IMR-90 (cell line): ENCODE data around the gene PPM1G. TPM values are rescaled to one million over a fixed set of nuclear protein-coding genes. Genes with fewer than 3 reads are reported as not detected.
A peak's percentile ranks its signal among the peaks of the same experiment; 100 is the strongest.

Experiments used
- ATAC-seq: fragments of 200-7000 bp; cut with Tn5 transposase; 2 replicates; pipeline ENCODE4 v1.9.1; 2020; ENCODE audit warnings: low read depth, mild to moderate bottlenecking, moderate library complexity
- BruUV-seq: library from RNA; stranded (reverse); fragments of 400-500 nt; replicated peaks from 2 replicates; lab custom pipeline; 2021; lab: Mats Ljungman, UMichigan
- CTCF ChIA-PET: fragments of 300-600 bp; formaldehyde crosslinking; extraction: SDS; loops from one replicate; lab custom pipeline; 2021; ENCODE audit warnings: antibody characterized with exemption; lab: Yijun Ruan, JAX
- POLR2A ChIA-PET: fragments of 300-600 bp; sonication (Branson Sonifier 250); formaldehyde crosslinking; loops from one replicate; lab custom pipeline; 2022; ENCODE audit warnings: antibody characterized with exemption; ENCODE audit not compliant: unreplicated experiment; lab: Charles Lee
- DNase-seq: peaks from one replicate; pipeline ENCODE4 v3.0.0; 2013
- H2AFZ ChIP-seq: replicated peaks from 2 replicates; pipeline ENCODE3; 2013; ENCODE audit warnings: low read length, mild to moderate bottlenecking; ENCODE audit not compliant: poor library complexity
- H2AK5ac ChIP-seq: 2 replicates; pipeline ENCODE4 v1.6.1; 2013; ENCODE audit warnings: low read depth, low read length, inconsistent platforms
- H2AK9ac ChIP-seq: replicated peaks from 2 replicates; pipeline ENCODE3; 2013; ENCODE audit warnings: mild to moderate bottlenecking, low read depth, low read length, moderate library complexity; ENCODE audit not compliant: poor library complexity
- H2BK120ac ChIP-seq: 2 replicates; pipeline ENCODE4 v1.6.1; 2013; ENCODE audit warnings: low read depth, low read length, inconsistent platforms
- H2BK15ac ChIP-seq: 3 replicates; pipeline ENCODE4 v1.6.1; 2013; ENCODE audit warnings: low read depth, low read length, inconsistent platforms
- H2BK20ac ChIP-seq: 2 replicates; pipeline ENCODE4 v1.6.1; 2013; ENCODE audit warnings: low read depth, mild to moderate bottlenecking, inconsistent platforms, low read length, moderate library complexity
- H2BK5ac ChIP-seq: 2 replicates; pipeline ENCODE4 v1.6.1; 2013; ENCODE audit warnings: mild to moderate bottlenecking, low read depth, low read length, inconsistent platforms; ENCODE audit not compliant: poor library complexity, severe bottlenecking
- H3K14ac ChIP-seq: replicated peaks from 2 replicates; pipeline ENCODE4 v1.6.1; 2013; ENCODE audit warnings: low read depth, low read length, inconsistent platforms
- H3K18ac ChIP-seq: 2 replicates; pipeline ENCODE4 v1.6.1; 2013; ENCODE audit warnings: low read depth, low read length, control low read depth
- H3K23ac ChIP-seq: 2 replicates; pipeline ENCODE4 v1.6.1; 2013; ENCODE audit warnings: low read depth, low read length, inconsistent platforms
- H3K27ac ChIP-seq: 2 replicates; pipeline ENCODE4 v1.5.1; 2013; ENCODE audit warnings: mild to moderate bottlenecking, control low read depth, low read length; ENCODE audit not compliant: insufficient read depth
- H3K27me3 ChIP-seq: 2 replicates; pipeline ENCODE4 v1.6.1; 2013; ENCODE audit warnings: low read length; ENCODE audit not compliant: control insufficient read depth, insufficient read depth
- H3K36me3 ChIP-seq: 2 replicates; pipeline ENCODE4 v1.6.1; 2013; ENCODE audit warnings: low read length, mixed read lengths; ENCODE audit not compliant: control insufficient read depth, insufficient read depth
- H3K4ac ChIP-seq: 2 replicates; pipeline ENCODE4 v1.6.1; 2013; ENCODE audit warnings: low read depth, low read length, inconsistent platforms
- H3K4me1 ChIP-seq: 2 replicates; pipeline ENCODE4 v1.6.1; 2013; ENCODE audit warnings: low read length, mixed read lengths; ENCODE audit not compliant: control insufficient read depth, insufficient read depth
- H3K4me2 ChIP-seq: 2 replicates; pipeline ENCODE4 v1.6.1; 2013; ENCODE audit warnings: low read depth, mild to moderate bottlenecking, control low read depth, low read length, moderate library complexity
- H3K4me3 ChIP-seq: 2 replicates; pipeline ENCODE4 v1.5.1; 2013; ENCODE audit warnings: low read depth, mild to moderate bottlenecking, control low read depth, low read length, moderate library complexity; ENCODE audit not compliant: insufficient read depth
- H3K56ac ChIP-seq: 2 replicates; pipeline ENCODE4 v1.6.1; 2013; ENCODE audit warnings: low read length, inconsistent platforms; ENCODE audit not compliant: insufficient read depth; ENCODE audit errors: extremely low read depth
- H3K79me1 ChIP-seq, 2 experiments: 2 replicates each; pipeline ENCODE4 v1.6.1; 2013; ENCODE audit warnings: low read length in 2 of 2, inconsistent platforms in 1 of 2, low read depth in 1 of 2
- H3K9ac ChIP-seq: 2 replicates; pipeline ENCODE4 v1.6.1; 2013; ENCODE audit warnings: low read depth, low read length, control low read depth
- H3K9me1 ChIP-seq: 2 replicates; pipeline ENCODE4 v1.6.1; 2013; ENCODE audit warnings: low read length, inconsistent platforms; ENCODE audit not compliant: insufficient read depth
- H3K9me3 ChIP-seq: 2 replicates; pipeline ENCODE4 v1.6.1; 2013; ENCODE audit warnings: low read length; ENCODE audit not compliant: control insufficient read depth, insufficient read depth
- H4K20me1 ChIP-seq: 2 replicates; pipeline ENCODE4 v1.6.1; 2013; ENCODE audit warnings: low read length, inconsistent platforms; ENCODE audit not compliant: insufficient read depth
- H4K5ac ChIP-seq: 2 replicates; pipeline ENCODE4 v1.6.1; 2013; ENCODE audit warnings: mild to moderate bottlenecking, low read depth, low read length, control low read depth
- H4K8ac ChIP-seq, 2 experiments: 2 replicates each; pipeline ENCODE4 v1.6.1; 2013; ENCODE audit warnings: low read depth in 2 of 2, low read length in 2 of 2, control low read depth in 1 of 2, inconsistent platforms in 1 of 2
- H4K91ac ChIP-seq: 2 replicates; pipeline ENCODE4 v1.6.1; 2013; ENCODE audit warnings: low read depth, low read length, inconsistent platforms; ENCODE audit not compliant: insufficient read depth
- MXI1 ChIP-seq: IDR thresholded peaks from 2 replicates; pipeline ENCODE4 v1.6.1; 2012; ENCODE audit warnings: low read depth, mild to moderate bottlenecking, low read length, moderate library complexity, borderline replicate concordance
- RCOR1 ChIP-seq: IDR thresholded peaks from 2 replicates; pipeline ENCODE4 v1.6.1; 2012; ENCODE audit warnings: mild to moderate bottlenecking, low read length, improper control_type of control experiment; ENCODE audit not compliant: insufficient replicate concordance
- WGBS, 2 experiments: methylation state at CpG; one replicate each; pipeline versions ENCODE4 v1.1.5 to v1.1.7; 2013; ENCODE audit warnings: missing lambda C conversion rate in 2 of 2; ENCODE audit not compliant: insufficient read length in 1 of 2; ENCODE audit errors: extremely low coverage in 2 of 2; 5-methylcytosine and 5-hydroxymethylcytosine counted together
- dilution Hi-C: fragments of 300-500 bp; cut with HindIII; formaldehyde crosslinking; loops from one replicate; pipeline ENCODE4 v1.14.3; 2018; ENCODE audit warnings: low sequenced_read_pairs; ENCODE audit not compliant: unreplicated experiment
- in situ Hi-C: fragments of 300-500 bp; cut with MboI; formaldehyde crosslinking; loops from 3 replicates; pipeline ENCODE4 v1.14.3; 2019; ENCODE audit warnings: low sequenced_read_pairs, inconsistent platforms, mixed read lengths
- intact Hi-C: fragments of 100-400 bp; cut with micrococcal nuclease; formaldehyde crosslinking; loops from 2 replicates; pipeline ENCODE4 v1.10.0; 2022
- polyA plus RNA-seq, 3 experiments: library from polyadenylated mRNA; depleted of rRNA; stranded (reverse); fragments of >200 nt; gene quantifications; 2 replicates each; pipeline ENCODE4 v1.2.3, GENCODE V29; 2012; ENCODE audit warnings: low replicate concordance in 1 of 3
- total RNA-seq: library from RNA; depleted of rRNA; stranded (reverse); fragments of >200 nt; gene quantifications from 2 replicates; pipeline ENCODE4 v1.2.3, GENCODE V29; 2012
- TF ChIP-seq, protein P1 (sequence below): fragments of 150-350 bp; IDR thresholded peaks from 2 replicates; pipeline ENCODE4 v1.6.1; 2017; ENCODE audit warnings: mild to moderate bottlenecking, antibody characterized with exemption, low read length, low read depth

Gene PPM1G
- total and polyA plus RNA-seq, 2 of the 4 experiments (the other 2 are of a cell fraction): 57.6 to 95.9 TPM

DNA sequence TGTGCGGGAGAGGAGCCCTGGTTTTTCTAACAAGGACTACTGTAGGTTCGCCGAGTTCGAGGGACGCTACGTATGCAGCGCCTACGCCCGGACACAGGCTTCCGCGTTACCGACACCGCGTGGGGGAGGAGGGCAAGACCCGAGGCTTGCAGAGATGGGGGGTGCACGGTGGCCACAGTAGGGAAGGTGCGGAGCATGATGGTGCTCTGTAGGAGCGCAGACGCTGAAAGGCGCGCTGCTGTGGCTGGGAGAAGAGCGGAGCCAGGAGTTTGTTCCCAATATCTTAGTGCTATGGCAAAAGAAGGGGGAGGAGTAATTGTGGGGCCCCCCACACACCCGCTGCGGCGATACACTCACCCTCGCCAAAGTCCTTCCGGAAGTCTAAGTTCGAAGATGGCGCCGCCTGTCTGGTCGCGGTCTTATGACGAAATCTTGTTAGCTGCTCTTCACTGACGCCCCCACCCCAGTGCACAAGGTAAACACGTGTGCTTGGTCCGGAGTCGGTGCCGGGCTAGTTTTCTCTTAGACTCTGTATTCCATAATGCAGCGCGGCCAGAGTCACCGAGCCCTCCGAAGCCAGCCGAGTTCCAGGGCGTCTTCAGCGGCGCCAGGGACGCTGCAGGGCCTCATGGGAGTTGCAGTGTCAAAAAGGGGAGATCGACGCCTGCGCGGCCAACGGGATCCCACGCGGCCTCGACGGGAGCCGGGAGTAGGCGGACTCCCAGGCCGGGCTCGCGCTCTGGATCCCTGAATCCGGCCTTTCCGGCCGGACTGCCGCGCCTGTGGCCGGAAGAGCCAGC is 52.8 kb downstream of the PPM1G start, which contains the start of gene GTF3C2 (continued):
- TF ChIP-seq, protein P1, sequence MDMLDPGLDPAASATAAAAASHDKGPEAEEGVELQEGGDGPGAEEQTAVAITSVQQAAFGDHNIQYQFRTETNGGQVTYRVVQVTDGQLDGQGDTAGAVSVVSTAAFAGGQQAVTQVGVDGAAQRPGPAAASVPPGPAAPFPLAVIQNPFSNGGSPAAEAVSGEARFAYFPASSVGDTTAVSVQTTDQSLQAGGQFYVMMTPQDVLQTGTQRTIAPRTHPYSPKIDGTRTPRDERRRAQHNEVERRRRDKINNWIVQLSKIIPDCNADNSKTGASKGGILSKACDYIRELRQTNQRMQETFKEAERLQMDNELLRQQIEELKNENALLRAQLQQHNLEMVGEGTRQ: peak; percentile 25; the same call in 1 of the 2 replicates

DNA sequence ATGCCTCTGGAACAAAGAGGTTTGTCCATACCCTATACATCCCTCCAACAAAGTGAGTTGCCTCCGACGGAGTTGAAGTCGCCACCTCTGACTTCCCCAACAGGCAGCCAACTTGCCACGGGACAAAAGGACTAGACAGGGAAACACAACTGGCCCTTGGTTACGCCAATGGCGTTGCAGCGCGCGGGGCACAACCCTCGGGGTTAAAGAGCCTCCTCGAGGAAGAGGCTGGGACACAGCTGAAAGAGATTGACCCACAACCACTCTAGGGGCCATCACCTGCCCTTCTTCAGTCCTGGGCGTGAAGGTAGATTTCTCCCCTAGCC is 53.4 kb downstream of the PPM1G start:
- dilution Hi-C loops: no loop called here
- H3K56ac ChIP-seq: peak overlapping the region; percentile 81
- H3K9ac ChIP-seq: peak overlapping the region; percentile 92
- H4K5ac ChIP-seq: peak overlapping the region; percentile 48
- peaks cover 8% of the 10 kb centered on the region for H3K4me1 ChIP-seq
- H2AK5ac ChIP-seq: peak overlapping the region; percentile 94
- 0% methylated on average over 3 of the region's 12 CpGs; no CpG with 5 or more reads in 1 of the 2 experiments for WGBS, 2 experiments
- H3K27me3 ChIP-seq: no peaks in the 10 kb centered on the region
- peak overlapping the region; percentile 87 for H4K91ac ChIP-seq
- peak overlapping the region; percentile 95 for H3K4ac ChIP-seq
- DNase-seq (peak; percentile 53), ATAC-seq (peak; percentile 40)
- H3K27ac ChIP-seq: peak overlapping the region; percentile 88
- H3K18ac ChIP-seq: peak overlapping the region; percentile 24; the same call in 1 of the 2 replicates
- no peak overlapping the region for H2BK15ac ChIP-seq
- H4K8ac ChIP-seq: peak overlapping the region; percentile 73 to 98
- H2BK120ac ChIP-seq: peak overlapping the region; percentile 65
- H3K9me3 ChIP-seq: no peaks in the 10 kb centered on the region
- peak overlapping the region; percentile 71 for H2BK5ac ChIP-seq
- H3K36me3 ChIP-seq: no peaks in the 10 kb centered on the region
- peak overlapping the region; percentile 98 for H2AFZ ChIP-seq
- TF ChIP-seq MXI1: 0 out of 2 replicates have a peak, but pooled peaks have one; percentile 36
- TF ChIP-seq RCOR1: no peak
- peak overlapping the region; percentile 93 for H3K4me2 ChIP-seq
- in situ Hi-C loops: no loop called here
- BruUV-seq: no TSS peak
- no peak overlapping the region for H2BK20ac ChIP-seq
- ChIA-PET POLR2A (interaction anchor here (1.6 kb wide), 1 partner anchor 24 kb away, joined by 5 read pairs; the partner anchor contains the start of gene ZNF513), CTCF (no interaction called here)
- peak overlapping the region; percentile 69 for H3K23ac ChIP-seq
- no peaks in the 10 kb centered on the region; the same call in 1 of the 2 replicates for H4K20me1 ChIP-seq
- peaks cover 21 to 42% of the 10 kb centered on the region in 2 experiments for H3K79me1 ChIP-seq
- peak overlapping the region; percentile 96 for H2AK9ac ChIP-seq
- intact Hi-C loops: loop anchor here (5.0 kb wide), 1 partner anchor 34 kb away; the partner anchor contains the start of gene MPV17
- H3K14ac ChIP-seq: peak overlapping the region; percentile 88
- peak overlapping the region; percentile 88 for H3K4me3 ChIP-seq
- H3K9me1 ChIP-seq: no peaks in the 10 kb centered on the region; the same call in 1 of the 2 replicates
